GM12878 (cell line): ENCODE measurements around the gene NDUFB4. TPM values are rescaled to one million over a fixed set of nuclear protein-coding genes. Genes with fewer than 3 reads are reported as not detected.

ENCODE experiments used
- ATAC-seq: fragments of 200-7000 bp; cut with Tn5 transposase; 3 replicates; pipeline ENCODE4 v1.9.1; 2020; ENCODE audit warnings: mild to moderate bottlenecking, moderate library complexity
- BruUV-seq: library from RNA; stranded (reverse); fragments of 400-500 nt; replicated peaks from 2 replicates; lab custom pipeline; 2021; lab: Mats Ljungman, UMichigan
- CTCF ChIA-PET: fragments of 300-600 bp; sonication (Branson Sonifier 250); formaldehyde crosslinking; extraction: SDS; loops from one replicate; lab custom pipeline; 2021; ENCODE audit warnings: inconsistent platforms; lab: Yijun Ruan, JAX
- POLR2A ChIA-PET: fragments of 350-600 bp; formaldehyde crosslinking; extraction: SDS; loops from one replicate; lab custom pipeline; 2021; ENCODE audit warnings: inconsistent platforms; lab: Charles Lee
- RAD21 ChIA-PET: fragments of 300-600 bp; sonication (Branson Sonifier 250); formaldehyde crosslinking; loops from one replicate; lab custom pipeline; 2023; ENCODE audit warnings: antibody characterized with exemption; ENCODE audit not compliant: unreplicated experiment; lab: Charles Lee
- SMC1A ChIA-PET: fragments of 300-600 bp; sonication (Branson Sonifier 250); formaldehyde crosslinking; loops from one replicate; lab custom pipeline; 2023; ENCODE audit not compliant: unreplicated experiment, uncharacterized antibody; lab: Charles Lee
- DNase-seq: peaks from one replicate; pipeline ENCODE4 v3.0.0-alpha.2; 2011; ENCODE audit warnings: low read depth, low spot score
- FAIRE-seq: peaks from 3 replicates; lab custom pipeline; 2011; peaks lifted over from hg19 to GRCh38; lab: Jason Lieb, UNC
- H2AFZ ChIP-seq: 2 replicates; pipeline ENCODE4 v1.6.0; 2011; ENCODE audit warnings: low read depth, low read length, control low read depth; ENCODE audit not compliant: control insufficient read depth
- H3K27ac ChIP-seq: 2 replicates; pipeline ENCODE4 v1.5.1; 2011; ENCODE audit warnings: control low read depth; ENCODE audit not compliant: control insufficient read depth, insufficient read depth
- H3K27me3 ChIP-seq, 2 experiments: replicated peaks in 1 of 2; 2 replicates each; pipeline versions ENCODE4 v1.6.0 to v1.6.1; 2011; ENCODE audit warnings: low read length in 1 of 2; ENCODE audit not compliant: control insufficient read depth in 2 of 2, insufficient read depth in 2 of 2
- H3K36me3 ChIP-seq, 2 experiments: 2 replicates each; pipeline ENCODE4 v1.5.1; 2011; ENCODE audit warnings: low read length in 1 of 2; ENCODE audit not compliant: control insufficient read depth in 2 of 2, insufficient read depth in 2 of 2
- H3K4me1 ChIP-seq: 2 replicates; pipeline ENCODE4 v1.6.1; 2011; ENCODE audit warnings: mild to moderate bottlenecking, low read length, moderate library complexity, mixed read lengths; ENCODE audit not compliant: control insufficient read depth, insufficient read depth
- H3K4me2 ChIP-seq: 2 replicates; pipeline ENCODE4 v1.6.0; 2011; ENCODE audit warnings: control low read depth; ENCODE audit not compliant: control insufficient read depth, insufficient read depth
- H3K4me3 ChIP-seq: fragments of 200-600 bp; sonication (generic); 2 replicates; pipeline ENCODE4 v1.5.1; 2016
- H3K79me2 ChIP-seq: 2 replicates; pipeline ENCODE4 v1.6.0; 2011; ENCODE audit warnings: low read length; ENCODE audit not compliant: control insufficient read depth, insufficient read depth
- H3K9ac ChIP-seq: 2 replicates; pipeline ENCODE4 v1.8.0; 2011; ENCODE audit warnings: low read length, control low read depth, mixed read lengths; ENCODE audit not compliant: control insufficient read depth, insufficient read depth
- H3K9me3 ChIP-seq: replicated peaks from 3 replicates; pipeline ENCODE4 v1.5.1; 2011; ENCODE audit warnings: mild to moderate bottlenecking, low read length; ENCODE audit not compliant: control insufficient read depth, insufficient read depth
- H4K20me1 ChIP-seq: 2 replicates; pipeline ENCODE4 v1.6.0; 2011; ENCODE audit not compliant: control insufficient read depth, insufficient read depth
- EED ChIP-seq: sonication (generic); IDR thresholded peaks from 2 replicates; pipeline ENCODE4 v1.6.1; 2016; ENCODE audit warnings: antibody characterized with exemption, low read depth
- KLF5 ChIP-seq: fragments of 450-650 bp; IDR thresholded peaks from 2 replicates; pipeline ENCODE4 v1.6.1; 2014; ENCODE audit warnings: mild to moderate bottlenecking; ENCODE audit not compliant: partially characterized antibody
- MEF2A ChIP-seq: IDR thresholded peaks from 2 replicates; pipeline ENCODE4 v1.6.1; 2011; ENCODE audit warnings: low read depth, mild to moderate bottlenecking, low read length, moderate library complexity; ENCODE audit not compliant: insufficient read depth
- MYC ChIP-seq: IDR thresholded peaks from 2 replicates; pipeline ENCODE4 v1.6.1; 2011; ENCODE audit warnings: mild to moderate bottlenecking, low read length, moderate library complexity, inconsistent platforms; ENCODE audit not compliant: insufficient read depth, insufficient replicate concordance, insufficient read length, severe bottlenecking
- NR2C1 ChIP-seq: fragments of 450-650 bp; IDR thresholded peaks from 2 replicates; pipeline ENCODE4 v1.6.1; 2017; ENCODE audit warnings: antibody characterized with exemption, mild to moderate bottlenecking, moderate library complexity
- RELA ChIP-seq: fragments of 450-650 bp; IDR thresholded peaks from 2 replicates; pipeline ENCODE4 v1.8.0; 2014; ENCODE audit warnings: borderline replicate concordance; ENCODE audit not compliant: partially characterized antibody
- SMAD1 ChIP-seq: fragments of 450-650 bp; IDR thresholded peaks from 2 replicates; pipeline ENCODE4 v1.6.1; 2018; ENCODE audit warnings: mild to moderate bottlenecking, low read depth; ENCODE audit not compliant: partially characterized antibody
- SMARCA5 ChIP-seq: fragments of 450-650 bp; IDR thresholded peaks from 2 replicates; pipeline ENCODE4 v1.6.1; 2017; ENCODE audit warnings: mild to moderate bottlenecking
- SMC3 ChIP-seq: IDR thresholded peaks from 2 replicates; pipeline ENCODE4 v1.6.1; 2011; ENCODE audit warnings: low read length, improper control_type of control experiment, borderline replicate concordance
- in situ Hi-C: fragments of 300-500 bp; cut with MboI; formaldehyde crosslinking; loops from 9 replicates; pipeline ENCODE4 v1.14.3; 2018; ENCODE audit warnings: mixed read lengths
- intact Hi-C: fragments of 100-400 bp; cut with micrococcal nuclease; formaldehyde crosslinking; loops from one replicate; pipeline ENCODE4 v1.14.2; 2022; ENCODE audit not compliant: unreplicated experiment
- polyA plus RNA-seq, 11 experiments: library from polyadenylated mRNA; depleted of rRNA in 4 of 11; unstranded in 6 of 11; stranded (reverse) in 5 of 11; fragments of >200 nt; fragmentation: Nextera tagmentation in 4 of 11; fragmentation: Illumina TruSeq in 1 of 11; extraction: Ambion mirVana in 4 of 11; extraction: Trizol in 1 of 11; gene quantifications; 1 replicate in 1 of 11; 2 replicates in 10 of 11; pipeline versions ENCODE4 v1.2.1 to v1.2.3, GENCODE V29; 2011 to 2016; ENCODE audit warnings: inconsistent platforms in 2 of 11, missing spikeins in 2 of 11, low read depth in 1 of 11
- total RNA-seq, 4 experiments: library from RNA; depleted of rRNA in 3 of 4; stranded (reverse); fragments of >200 nt in 3 of 4; fragmentation: Illumina TruSeq in 1 of 4; extraction: Trizol in 1 of 4; gene quantifications; 2 replicates each; pipeline versions ENCODE4 v1.2.1 to v1.2.3, GENCODE V29; 2013 to 2021
- TF ChIP-seq, protein P1 (sequence below): fragments of 450-650 bp; formaldehyde crosslinking; IDR thresholded peaks from 2 replicates; pipeline ENCODE4 v1.4.0; 2022; ENCODE audit warnings: mild to moderate bottlenecking, moderate library complexity
- TF ChIP-seq, protein P2 (sequence below): IDR thresholded peaks from 2 replicates; pipeline ENCODE4 v1.6.1; 2012; ENCODE audit warnings: improper control_type of control experiment, low read depth, low read length; ENCODE audit not compliant: insufficient replicate concordance

The NDUFB4 gene
- total and polyA plus RNA-seq, 10 of the 15 experiments (the other 5 are each of a cell fraction or from before 2014, with no cell fraction given): 155 to 864 (median 387) TPM

DNA sequence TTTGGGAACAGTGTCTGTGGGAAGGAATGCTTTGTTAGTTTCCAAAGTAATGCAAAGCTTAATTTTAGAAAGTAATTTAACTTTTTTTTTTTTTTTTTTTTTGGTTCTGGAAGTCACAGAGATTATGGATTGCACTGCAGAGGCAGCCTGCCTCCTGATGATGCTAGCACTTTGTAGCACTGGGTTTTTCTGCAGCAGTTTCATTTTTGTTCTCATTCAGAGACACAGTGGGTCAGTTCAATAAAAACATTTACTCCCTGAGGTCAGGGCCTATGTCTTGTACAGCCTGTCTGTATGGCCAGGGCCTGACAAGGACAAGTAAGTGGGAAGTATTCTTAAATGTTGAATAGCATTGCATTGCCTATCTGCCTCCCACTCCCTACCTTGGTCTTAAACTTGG, 39.0 kb upstream of the NDUFB4 start:
- Histone ChIP-seq H3K9me3 (no peaks in the 10 kb centered on the region), H3K27ac (no peak overlapping the region), H3K36me3 (no peaks in the 10 kb centered on the region), H2AFZ (no peak overlapping the region), H3K27me3 (no peaks in the 10 kb centered on the region), H3K4me1 (peaks cover 3% of the 10 kb centered on the region; the same call in 1 of the 2 replicates), H3K79me2 (no peaks in the 10 kb centered on the region), H3K4me3 (no peak overlapping the region), H3K9ac (no peak overlapping the region), H4K20me1 (no peaks in the 10 kb centered on the region), H3K4me2 (no peak overlapping the region)
- ChIA-PET RAD21 (interaction anchor here (0.6 to 7.1 kb wide), 3 partner anchors 11 to 236 kb away, joined by 3 to 82 read pairs (median 4); no protein-coding TSS in a partner anchor), CTCF (interaction anchor here (0.6 to 15.5 kb wide), 12 partner anchors 10 to 1674 kb away, joined by 3 to 376 read pairs (median 4); no protein-coding TSS in a partner anchor), SMC1A (interaction anchor here (0.6 to 4.1 kb wide), 7 partner anchors 10 to 313 kb away, joined by 3 to 52 read pairs (median 6); no protein-coding TSS in a partner anchor), POLR2A (interaction anchor here (0.6 kb wide), 1 partner anchor 553 kb away, joined by 3 read pairs; no protein-coding TSS in a partner anchor)
- intact Hi-C loops (loop anchor here (10.0 kb wide), 1 partner anchor 732 kb away; no protein-coding TSS in a partner anchor), in situ Hi-C loops (loop anchor here (5.0 kb wide), 1 partner anchor 135 kb away; no protein-coding TSS in a partner anchor)
- TF ChIP-seq SMAD1 (no peak), EED (no peak), KLF5 (no peak), SMC3 (no peak), RELA (no peak), MYC (no peak), SMARCA5 (no peak), NR2C1 (no peak), MEF2A (no peak)
- TF ChIP-seq, protein P1, sequence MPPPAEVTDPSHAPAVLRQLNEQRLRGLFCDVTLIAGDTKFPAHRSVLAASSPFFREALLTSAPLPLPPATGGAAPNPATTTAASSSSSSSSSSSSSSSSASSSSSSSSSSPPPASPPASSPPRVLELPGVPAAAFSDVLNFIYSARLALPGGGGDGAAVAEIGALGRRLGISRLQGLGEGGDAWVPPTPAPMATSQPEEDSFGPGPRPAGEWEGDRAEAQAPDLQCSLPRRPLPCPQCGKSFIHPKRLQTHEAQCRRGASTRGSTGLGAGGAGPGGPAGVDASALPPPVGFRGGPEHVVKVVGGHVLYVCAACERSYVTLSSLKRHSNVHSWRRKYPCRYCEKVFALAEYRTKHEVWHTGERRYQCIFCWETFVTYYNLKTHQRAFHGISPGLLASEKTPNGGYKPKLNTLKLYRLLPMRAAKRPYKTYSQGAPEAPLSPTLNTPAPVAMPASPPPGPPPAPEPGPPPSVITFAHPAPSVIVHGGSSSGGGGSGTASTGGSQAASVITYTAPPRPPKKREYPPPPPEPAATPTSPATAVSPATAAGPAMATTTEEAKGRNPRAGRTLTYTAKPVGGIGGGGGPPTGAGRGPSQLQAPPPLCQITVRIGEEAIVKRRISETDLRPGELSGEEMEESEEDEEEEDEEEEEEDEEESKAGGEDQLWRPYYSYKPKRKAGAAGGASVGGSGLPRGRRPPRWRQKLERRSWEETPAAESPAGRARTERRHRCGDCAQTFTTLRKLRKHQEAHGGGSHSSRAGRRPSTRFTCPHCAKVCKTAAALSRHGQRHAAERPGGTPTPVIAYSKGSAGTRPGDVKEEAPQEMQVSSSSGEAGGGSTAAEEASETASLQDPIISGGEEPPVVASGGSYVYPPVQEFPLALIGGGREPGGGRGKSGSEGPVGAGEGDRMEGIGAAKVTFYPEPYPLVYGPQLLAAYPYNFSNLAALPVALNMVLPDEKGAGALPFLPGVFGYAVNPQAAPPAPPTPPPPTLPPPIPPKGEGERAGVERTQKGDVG: no peak
- TF ChIP-seq, protein P2, sequence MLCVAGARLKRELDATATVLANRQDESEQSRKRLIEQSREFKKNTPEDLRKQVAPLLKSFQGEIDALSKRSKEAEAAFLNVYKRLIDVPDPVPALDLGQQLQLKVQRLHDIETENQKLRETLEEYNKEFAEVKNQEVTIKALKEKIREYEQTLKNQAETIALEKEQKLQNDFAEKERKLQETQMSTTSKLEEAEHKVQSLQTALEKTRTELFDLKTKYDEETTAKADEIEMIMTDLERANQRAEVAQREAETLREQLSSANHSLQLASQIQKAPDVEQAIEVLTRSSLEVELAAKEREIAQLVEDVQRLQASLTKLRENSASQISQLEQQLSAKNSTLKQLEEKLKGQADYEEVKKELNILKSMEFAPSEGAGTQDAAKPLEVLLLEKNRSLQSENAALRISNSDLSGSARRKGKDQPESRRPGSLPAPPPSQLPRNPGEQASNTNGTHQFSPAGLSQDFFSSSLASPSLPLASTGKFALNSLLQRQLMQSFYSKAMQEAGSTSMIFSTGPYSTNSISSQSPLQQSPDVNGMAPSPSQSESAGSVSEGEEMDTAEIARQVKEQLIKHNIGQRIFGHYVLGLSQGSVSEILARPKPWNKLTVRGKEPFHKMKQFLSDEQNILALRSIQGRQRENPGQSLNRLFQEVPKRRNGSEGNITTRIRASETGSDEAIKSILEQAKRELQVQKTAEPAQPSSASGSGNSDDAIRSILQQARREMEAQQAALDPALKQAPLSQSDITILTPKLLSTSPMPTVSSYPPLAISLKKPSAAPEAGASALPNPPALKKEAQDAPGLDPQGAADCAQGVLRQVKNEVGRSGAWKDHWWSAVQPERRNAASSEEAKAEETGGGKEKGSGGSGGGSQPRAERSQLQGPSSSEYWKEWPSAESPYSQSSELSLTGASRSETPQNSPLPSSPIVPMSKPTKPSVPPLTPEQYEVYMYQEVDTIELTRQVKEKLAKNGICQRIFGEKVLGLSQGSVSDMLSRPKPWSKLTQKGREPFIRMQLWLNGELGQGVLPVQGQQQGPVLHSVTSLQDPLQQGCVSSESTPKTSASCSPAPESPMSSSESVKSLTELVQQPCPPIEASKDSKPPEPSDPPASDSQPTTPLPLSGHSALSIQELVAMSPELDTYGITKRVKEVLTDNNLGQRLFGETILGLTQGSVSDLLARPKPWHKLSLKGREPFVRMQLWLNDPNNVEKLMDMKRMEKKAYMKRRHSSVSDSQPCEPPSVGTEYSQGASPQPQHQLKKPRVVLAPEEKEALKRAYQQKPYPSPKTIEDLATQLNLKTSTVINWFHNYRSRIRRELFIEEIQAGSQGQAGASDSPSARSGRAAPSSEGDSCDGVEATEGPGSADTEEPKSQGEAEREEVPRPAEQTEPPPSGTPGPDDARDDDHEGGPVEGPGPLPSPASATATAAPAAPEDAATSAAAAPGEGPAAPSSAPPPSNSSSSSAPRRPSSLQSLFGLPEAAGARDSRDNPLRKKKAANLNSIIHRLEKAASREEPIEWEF: no peak
- DNase-seq (no peak), ATAC-seq (no peak), FAIRE-seq (no peak)
- no TSS peak for BruUV-seq
